Measurements from ENCODE around the gene OR52N1.

DNA sequence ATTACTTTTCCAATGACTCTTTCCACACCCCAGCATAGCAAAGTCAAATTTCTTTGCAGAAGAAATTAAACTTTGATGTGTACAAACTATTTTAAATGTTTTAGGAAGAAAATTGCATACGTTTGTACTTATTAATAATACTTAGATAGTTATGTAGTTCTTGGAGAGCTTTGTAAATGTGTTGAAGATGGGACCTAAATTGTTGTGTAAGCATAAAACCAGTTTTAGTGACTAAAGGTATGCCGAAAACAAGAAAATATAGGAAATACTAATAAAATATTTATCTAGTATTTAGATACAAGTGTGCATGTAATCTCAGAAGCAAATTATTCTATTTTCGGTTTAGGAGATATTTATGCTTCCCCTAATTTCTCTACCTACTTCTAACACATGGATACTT, 41.2 kb downstream of the OR52N1 start:
- TF ChIP-seq, protein P1, sequence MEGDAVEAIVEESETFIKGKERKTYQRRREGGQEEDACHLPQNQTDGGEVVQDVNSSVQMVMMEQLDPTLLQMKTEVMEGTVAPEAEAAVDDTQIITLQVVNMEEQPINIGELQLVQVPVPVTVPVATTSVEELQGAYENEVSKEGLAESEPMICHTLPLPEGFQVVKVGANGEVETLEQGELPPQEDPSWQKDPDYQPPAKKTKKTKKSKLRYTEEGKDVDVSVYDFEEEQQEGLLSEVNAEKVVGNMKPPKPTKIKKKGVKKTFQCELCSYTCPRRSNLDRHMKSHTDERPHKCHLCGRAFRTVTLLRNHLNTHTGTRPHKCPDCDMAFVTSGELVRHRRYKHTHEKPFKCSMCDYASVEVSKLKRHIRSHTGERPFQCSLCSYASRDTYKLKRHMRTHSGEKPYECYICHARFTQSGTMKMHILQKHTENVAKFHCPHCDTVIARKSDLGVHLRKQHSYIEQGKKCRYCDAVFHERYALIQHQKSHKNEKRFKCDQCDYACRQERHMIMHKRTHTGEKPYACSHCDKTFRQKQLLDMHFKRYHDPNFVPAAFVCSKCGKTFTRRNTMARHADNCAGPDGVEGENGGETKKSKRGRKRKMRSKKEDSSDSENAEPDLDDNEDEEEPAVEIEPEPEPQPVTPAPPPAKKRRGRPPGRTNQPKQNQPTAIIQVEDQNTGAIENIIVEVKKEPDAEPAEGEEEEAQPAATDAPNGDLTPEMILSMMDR (IDR thresholded peaks at IDR 0.05) = no peak
- TF ChIP-seq POLR2A (IDR thresholded peaks at IDR 0.05) = no peak
